Endothelial cell of umbilical vein (primary cell): ENCODE data around the gene FAM210A.

Experiments used
- CTCF ChIP-seq, 2 donors: IDR thresholded peaks; 1 replicate in 1 of 2; 2 replicates in 1 of 2; pipeline ENCODE4 v1.5.1; 2011; ENCODE audit warnings: low read length in 2 of 2, mild to moderate bottlenecking in 2 of 2, moderate library complexity in 2 of 2, control low read depth in 1 of 2, inconsistent platforms in 1 of 2, low read depth in 1 of 2; ENCODE audit not compliant: insufficient read depth in 1 of 2; ENCODE audit errors: extremely low read depth in 1 of 2
- MAX ChIP-seq: IDR thresholded peaks from 2 replicates; pipeline ENCODE4 v1.6.1; 2011; ENCODE audit not compliant: insufficient read depth, insufficient read length
- POLR2A ChIP-seq: IDR thresholded peaks from 2 replicates; pipeline ENCODE4 v1.6.1; 2012; ENCODE audit warnings: low read depth, mild to moderate bottlenecking, control low read depth, low read length
- POLR2AphosphoS5 ChIP-seq: IDR thresholded peaks from 2 replicates; pipeline ENCODE4 v1.6.1; 2012; ENCODE audit warnings: low read depth, mild to moderate bottlenecking, control low read depth, low read length, moderate library complexity; ENCODE audit not compliant: insufficient read depth

- TF ChIP-seq POLR2A (no peak), CTCF (IDR thresholded peaks at IDR 0.05; ENCODE audit: extremely low read depth in 1 of 2, insufficient read depth in 1 of 2, low read depth in 1 of 2, low read length in 2 of 2) (no peak), POLR2AphosphoS5 (no peak), MAX (no peak)
Measured at GRCh38 chr18:13726972-13727331, 594 bp upstream of the FAM210A start.
